SH-SY5Y (cell line): ENCODE results near the gene MICALL2.

Experiments
- GATA2 ChIP-seq: IDR thresholded peaks from 2 replicates; pipeline ENCODE4 v1.6.1; 2011; ENCODE audit warnings: mild to moderate bottlenecking, low read depth, low read length
- GATA3 ChIP-seq: IDR thresholded peaks from 2 replicates; pipeline ENCODE4 v1.6.1; 2011; ENCODE audit warnings: low read depth, mild to moderate bottlenecking, low read length, moderate library complexity

- TF ChIP-seq GATA2 (no peak), GATA3 (no peak)
Measured at GRCh38 chr7:1449501-1449900, 9.8 kb downstream of the MICALL2 start.
